LNCAP (cell line): ENCODE data around the gene NBAS.

Experiments used
- TF ChIP-seq, protein P1 (sequence below): fragments of 450-650 bp; IDR thresholded peaks from 2 replicates; pipeline ENCODE4 v1.5.1; 2017; ENCODE audit warnings: mild to moderate bottlenecking

The NBAS gene

DNA sequence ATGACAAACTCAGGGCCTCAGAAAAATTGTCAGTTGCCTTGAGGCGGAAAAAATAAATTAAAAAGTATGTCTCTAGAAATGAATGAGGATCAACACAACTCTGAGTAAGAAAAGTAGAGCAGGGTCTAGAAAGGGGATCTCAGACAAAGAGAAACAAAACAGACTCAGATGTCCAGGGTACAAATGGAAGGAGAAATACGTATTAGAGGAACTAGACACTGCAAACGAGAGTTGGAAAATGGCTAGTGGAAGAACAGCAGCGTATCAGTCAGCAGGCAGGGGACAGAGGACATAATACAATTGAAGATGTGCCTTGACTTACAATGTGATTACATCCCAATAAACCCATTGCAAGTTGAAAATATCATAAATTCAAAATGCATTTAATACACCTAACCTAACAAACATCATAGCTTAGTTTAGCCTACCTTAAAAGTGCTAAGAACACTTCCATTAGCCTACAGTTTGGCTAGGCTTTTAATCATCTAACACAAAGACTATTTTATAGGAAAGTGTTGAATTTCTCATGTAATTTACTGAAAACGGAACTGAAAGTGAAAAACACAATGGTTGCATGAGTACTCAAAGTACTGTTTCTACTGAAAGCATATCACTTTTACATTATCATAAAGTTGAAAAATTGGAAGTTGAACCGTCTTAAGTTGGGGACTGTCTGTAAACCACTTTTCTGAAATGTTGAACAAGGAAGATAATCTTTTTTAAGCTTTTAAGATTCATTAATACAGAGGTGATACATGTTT, 182.8 kb downstream of the NBAS start:
- TF ChIP-seq, protein P1, sequence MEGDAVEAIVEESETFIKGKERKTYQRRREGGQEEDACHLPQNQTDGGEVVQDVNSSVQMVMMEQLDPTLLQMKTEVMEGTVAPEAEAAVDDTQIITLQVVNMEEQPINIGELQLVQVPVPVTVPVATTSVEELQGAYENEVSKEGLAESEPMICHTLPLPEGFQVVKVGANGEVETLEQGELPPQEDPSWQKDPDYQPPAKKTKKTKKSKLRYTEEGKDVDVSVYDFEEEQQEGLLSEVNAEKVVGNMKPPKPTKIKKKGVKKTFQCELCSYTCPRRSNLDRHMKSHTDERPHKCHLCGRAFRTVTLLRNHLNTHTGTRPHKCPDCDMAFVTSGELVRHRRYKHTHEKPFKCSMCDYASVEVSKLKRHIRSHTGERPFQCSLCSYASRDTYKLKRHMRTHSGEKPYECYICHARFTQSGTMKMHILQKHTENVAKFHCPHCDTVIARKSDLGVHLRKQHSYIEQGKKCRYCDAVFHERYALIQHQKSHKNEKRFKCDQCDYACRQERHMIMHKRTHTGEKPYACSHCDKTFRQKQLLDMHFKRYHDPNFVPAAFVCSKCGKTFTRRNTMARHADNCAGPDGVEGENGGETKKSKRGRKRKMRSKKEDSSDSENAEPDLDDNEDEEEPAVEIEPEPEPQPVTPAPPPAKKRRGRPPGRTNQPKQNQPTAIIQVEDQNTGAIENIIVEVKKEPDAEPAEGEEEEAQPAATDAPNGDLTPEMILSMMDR, result no peak

DNA sequence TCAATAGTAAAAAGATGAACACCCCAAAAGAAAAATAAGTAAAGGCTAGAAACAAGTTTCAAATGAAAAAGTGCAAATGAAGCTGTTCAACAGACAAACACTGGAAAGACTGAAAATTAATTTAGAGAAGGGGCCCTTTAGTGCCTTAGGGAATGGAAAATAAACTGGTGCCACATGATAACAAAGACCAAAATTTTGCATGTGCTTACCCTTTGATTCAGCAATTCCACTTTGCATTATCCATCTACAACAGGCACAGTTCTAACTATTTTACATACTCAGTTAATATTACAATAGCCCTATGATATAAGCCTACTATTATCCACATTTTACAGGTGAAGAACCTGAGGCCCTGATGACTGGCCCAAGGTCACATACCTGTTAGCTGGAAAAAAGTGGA, 183.9 kb downstream of the NBAS start:
- TF ChIP-seq, protein P1, result no peak

DNA sequence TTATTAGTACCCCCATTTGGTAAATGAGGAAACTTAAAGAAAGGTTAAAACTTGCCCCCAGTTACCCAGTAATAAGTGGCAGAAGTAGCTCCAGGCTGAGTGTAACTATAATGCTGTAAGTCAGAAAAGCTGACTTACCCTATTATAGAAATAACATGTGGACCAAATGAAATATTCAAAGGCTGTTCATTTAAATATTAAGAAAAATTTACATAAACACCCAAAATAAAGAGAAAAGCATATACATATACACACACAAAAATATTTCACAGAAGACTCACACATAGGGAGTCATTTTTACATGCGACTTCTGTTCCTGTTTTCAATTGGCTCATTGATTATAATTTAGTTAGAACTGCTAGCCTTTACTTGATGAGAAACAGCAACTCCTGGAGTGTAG, 189.1 kb downstream of the NBAS start:
- TF ChIP-seq, protein P1, result no peak

DNA sequence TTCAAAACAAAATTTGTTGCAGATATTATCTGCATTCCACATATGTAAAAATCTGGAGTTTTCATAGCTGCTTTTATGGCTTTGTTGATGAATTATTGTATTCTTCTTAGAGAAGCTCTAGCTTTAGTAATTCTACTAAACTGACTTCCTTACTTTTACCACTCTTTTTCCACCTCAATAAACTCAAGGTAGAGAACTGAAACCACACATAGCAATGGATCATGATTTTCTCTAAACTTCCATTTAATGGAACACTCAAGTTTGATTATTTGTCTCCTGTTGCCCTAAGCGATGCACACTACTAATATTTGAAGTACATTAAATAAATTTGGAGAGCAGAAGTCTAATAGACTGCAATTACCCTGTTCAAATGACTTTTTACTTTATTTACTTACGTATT, 192.0 kb downstream of the NBAS start:
- TF ChIP-seq, protein P1, result no peak

DNA sequence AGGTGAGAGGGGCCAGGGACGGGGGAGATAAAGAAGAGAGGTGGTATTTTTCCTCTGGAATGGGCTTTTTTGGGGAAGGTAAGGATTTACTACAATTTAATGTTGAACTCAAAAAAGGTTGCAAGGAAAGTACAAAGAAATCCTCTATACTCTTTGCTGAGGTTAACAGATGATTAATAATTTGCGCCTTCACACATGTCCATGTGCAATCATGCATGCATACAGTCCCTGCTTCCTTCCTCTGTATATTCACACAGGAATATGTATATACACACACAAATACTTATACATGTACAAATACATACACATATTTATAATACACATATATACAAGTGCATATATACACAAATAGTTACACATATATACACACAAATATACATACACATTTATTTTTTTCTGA, 193.4 kb downstream of the NBAS start:
- TF ChIP-seq, protein P1, result no peak

DNA sequence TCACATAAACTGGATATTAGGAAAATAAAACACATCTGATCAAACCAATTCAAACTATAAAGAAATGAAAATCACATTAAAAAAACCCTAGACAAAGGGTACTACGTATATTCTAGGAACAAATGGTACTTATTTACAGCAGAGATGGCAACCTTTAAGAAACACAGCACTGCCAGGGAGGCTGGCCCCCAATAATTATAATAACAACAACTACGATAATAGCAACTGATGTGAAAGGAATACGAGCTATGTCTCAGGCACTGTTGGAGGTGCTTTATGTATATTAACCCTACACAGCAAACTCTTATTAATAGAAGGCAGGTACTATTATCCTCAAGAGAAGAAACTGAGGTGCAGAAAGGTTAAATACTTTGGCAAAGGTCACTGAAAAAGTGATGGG, 193.9 kb downstream of the NBAS start:
- TF ChIP-seq, protein P1, result no peak

DNA sequence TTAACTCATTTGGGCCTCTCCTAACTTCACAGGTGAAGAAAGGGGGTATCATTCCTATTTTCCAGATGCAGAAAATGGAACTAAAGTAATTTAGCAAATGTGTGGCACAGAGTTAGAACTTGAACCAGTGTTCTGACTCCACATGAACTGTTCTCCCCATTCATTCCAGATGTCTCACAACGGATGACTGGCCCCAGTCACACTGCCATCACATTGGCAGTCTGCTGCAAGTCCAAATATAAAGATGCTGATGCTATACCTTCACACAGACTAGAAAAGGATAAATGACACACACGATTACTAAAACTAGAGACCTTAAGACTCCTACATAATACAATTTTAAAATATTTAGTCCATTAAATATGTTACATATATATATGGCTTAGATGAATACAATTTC, 195.7 kb downstream of the NBAS start:
- TF ChIP-seq, protein P1, result no peak

DNA sequence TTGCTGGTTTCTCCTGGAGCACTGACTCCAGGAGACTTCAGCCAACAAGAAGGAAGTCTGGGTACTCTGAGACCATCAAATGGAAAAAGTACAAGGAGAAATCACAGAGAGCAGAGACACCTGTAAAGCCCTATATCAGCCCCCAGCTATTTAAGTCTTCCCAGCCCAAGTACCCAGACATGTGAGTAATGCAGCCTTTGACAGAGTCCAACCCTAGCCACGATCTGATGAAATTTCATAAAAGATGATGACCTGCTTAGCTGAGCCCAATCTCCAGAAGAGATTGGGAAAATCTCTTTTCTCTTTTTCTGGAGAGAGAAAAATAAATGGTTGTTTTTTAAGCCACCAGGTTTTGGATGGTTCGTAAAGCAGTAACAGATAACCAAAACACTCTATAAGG, 196.6 kb downstream of the NBAS start:
- TF ChIP-seq, protein P1, result no peak
